HG02970 (cell line): Measurements from ENCODE around the gene RAC2.

Experiments used
- ATAC-seq: cut with Tn5 transposase; IDR thresholded peaks from one replicate; pipeline ENCODE4 v1.9.1; 2021; ENCODE audit warnings: mild to moderate bottlenecking, moderate library complexity, moderate number of reproducible peaks; ENCODE audit not compliant: unreplicated experiment, low FRiP score

Gene RAC2

GRCh38 chr22:37244114-37244921, at the start of gene RAC2:
Gene RAC2 (minus strand): TSS chr22:37244269. CDS start chr22:37244148, 121 bp downstream.
- ATAC-seq, result peak; percentile 34

DNA sequence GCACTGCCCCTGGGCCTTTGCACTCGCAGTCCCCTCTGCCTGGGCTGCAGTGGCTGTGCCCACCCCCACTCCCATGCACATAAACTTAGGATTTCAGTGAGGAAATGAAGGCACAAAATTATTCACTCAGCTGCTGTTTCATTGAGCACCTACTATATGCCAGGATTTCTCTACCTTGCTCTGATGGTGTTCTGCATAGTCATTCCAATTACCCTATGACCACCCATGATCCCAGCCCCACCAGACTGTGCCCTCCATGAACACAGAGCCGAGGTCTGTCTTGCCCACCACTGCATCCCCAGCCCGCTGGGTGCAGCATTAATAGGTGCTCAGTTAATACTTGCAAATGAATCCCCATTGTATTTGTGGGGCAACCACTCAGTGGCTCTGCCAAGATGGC, 49.1 kb upstream of the RAC2 start:
- ATAC-seq, result no peak

GRCh38 chr22:37292641-37293040, 48.6 kb upstream of the RAC2 start:
- no peak for ATAC-seq

DNA sequence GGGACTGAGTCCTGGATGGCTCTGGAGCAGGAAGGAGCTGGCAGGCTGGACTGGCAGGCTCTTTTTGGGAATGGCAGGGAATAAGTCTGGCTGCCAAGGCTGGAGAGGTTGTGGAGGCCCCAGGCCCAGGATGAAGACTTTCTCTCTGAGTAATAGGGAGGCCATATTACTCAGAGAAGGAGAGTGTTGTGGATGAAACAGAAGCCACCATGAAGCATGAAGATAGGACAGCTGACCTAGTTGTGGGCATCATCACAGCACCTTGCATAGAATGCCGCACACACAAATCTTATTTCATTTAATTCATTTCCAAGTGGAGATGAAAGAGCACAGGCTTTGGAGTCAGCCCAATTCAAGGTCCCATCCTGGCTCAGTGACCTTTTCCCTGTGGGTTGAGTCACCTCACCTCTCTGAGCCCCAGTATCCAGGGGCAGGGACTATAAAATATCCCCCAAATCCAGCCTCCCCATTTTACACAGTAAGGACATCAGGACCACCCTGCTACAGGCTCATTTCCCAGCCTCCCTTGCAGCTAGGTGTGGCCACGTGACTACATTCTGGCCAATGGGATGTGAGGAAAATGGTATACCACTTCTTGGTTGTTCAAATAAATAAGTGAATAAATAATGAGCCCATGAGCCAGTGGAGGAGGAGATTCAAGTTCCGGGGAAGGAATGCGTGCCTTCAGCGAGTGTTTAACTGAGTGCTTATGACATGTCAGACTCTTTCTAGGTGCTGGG, 47.7 kb upstream of the RAC2 start:
- ATAC-seq, result no peak

GRCh38 chr22:37290737-37291136, 46.7 kb upstream of the RAC2 start:
- no peak for ATAC-seq

GRCh38 chr22:37289156-37289735, 45.2 kb upstream of the RAC2 start:
- no peak for ATAC-seq

DNA sequence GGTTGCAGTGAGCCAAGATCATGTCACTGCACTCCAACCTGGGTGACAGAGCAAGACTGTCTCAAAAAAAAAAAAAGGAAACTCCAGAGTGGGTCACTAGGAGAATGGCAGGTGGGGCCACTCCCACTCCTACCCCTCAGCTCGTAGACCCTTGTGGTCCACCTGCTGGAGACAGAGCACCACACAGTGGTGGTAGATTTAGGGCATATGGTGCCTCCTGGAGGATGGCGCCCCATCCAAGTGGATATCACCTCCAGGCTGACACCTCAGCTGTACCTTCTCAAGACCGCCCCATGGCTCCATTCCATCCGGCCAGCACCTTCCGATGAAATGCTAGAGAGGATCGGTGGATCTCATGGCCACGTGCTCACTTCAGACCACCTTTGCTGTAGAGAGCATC, 44.5 kb upstream of the RAC2 start:
- ATAC-seq, result no peak

- ATAC-seq, result no peak
These were observed 43.5 kb upstream of the RAC2 start for GRCh38 chr22:37287550-37287951.

DNA sequence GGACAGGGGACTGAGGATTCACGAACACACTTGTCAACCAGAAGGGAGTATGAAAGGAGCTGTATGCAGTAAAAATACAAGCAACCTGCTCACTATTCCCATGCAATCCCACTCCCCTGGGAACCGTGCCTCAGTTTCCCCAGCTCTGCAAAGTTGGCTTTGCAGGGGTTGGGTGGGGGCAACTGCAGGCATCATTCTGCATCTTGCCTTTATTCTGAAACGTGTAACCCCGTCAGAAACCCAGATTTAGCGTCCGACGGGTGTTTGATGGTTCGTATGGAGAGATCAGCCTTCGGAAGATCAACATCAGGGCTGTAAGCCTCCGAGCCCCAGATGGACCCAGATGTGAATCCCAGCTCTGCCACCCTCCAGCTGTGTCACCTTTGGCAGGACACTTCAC, 41.9 kb upstream of the RAC2 start:
- ATAC-seq, result no peak

DNA sequence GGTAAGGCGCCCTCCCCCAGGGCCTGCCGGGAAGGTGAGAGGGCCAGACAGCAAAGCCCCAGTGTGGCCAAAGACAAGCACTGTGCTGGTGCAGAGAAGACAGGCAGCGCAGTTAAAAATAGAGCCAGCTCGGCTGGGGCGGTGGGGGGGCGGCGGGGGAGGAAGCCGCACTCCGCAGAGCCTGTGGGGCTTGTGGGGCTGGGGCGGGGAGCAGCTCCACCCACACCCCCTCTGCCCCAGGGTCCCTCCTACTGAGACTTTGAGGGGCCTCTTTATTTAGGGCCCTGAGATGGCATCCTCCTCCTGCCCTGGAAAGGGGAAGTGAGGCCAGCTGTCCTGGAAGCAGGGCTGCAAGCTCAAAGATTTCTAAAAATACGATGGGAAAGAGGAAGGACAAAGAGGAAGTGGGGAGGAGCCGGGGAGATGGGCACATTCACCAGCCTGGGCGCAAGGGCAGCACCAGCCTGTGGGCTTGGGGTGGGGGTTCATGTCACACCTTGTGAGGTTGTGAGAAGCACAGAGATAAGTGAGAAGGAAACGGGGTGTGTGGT, 40.8 kb upstream of the RAC2 start:
- ATAC-seq, result no peak

GRCh38 chr22:37284126-37284804, 40.2 kb upstream of the RAC2 start:
- ATAC-seq, result no peak

DNA sequence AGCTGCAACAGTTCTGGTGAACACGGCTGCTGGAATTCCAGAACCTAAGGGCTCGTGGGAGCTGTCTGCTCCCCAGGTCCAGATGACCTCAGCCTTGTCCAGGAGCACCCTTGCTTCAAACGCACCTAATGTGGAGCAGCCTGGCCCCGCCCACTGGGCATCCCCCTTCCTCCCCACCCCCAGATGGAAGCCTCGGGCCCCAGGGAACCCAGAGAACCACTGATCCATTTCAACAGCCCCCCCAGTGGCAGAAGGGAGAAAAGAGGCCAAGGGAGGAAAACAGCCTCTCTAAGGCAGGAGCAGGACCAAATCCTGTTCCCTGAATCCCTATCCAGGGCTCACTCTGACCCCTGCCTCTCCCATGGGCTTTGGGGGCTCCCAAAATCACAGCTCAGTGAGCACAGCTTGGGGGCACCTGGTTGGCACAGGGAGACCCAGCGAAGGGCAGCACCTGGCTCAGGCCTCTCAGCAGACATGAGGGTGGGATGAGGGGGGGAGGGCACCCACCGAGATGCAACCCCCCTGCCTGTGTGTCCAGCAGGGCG, 39.4 kb upstream of the RAC2 start:
- ATAC-seq, result no peak

- no peak for ATAC-seq
These were observed 38.3 kb upstream of the RAC2 start, which contains the start of gene CYTH4 for GRCh38 chr22:37282385-37282677. Gene CYTH4 (plus strand): TSS chr22:37282508. CDS start chr22:37282570, 62 bp downstream.

DNA sequence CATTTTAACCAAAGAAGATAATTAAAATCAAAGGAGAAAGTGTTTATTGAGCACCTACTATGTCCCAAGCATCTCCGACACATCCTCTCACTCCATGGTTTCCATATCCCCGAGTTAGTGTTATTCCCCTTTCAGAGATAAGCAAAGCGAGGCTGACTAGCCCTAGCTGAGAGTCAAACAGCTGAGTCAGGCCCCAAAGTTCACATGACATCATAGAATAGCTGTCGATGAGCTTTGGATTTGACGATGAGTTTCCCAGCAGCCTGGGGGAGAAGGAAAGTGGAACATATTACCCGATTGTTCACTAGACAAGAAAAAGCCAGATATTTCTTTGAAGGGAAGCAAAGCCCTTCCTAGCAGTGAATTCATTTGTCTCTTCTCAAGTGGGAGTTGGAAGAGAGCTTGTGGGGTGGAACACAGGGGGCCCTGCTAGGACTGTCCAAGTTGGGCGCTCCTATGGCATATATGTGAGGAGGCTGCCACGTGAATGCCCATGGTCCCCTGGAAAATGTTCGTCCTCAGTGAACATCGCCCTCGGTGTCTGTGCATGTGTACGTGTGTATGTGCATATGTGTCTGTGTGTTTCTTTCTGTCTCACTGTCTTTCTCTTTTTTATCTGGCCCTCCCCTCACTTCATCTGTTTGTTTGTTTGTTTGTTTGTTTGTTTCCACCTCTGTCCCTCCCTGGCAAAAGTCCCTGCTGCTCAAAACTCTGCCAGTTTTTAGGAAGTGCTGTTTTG, 37.7 kb upstream of the RAC2 start:
- no peak for ATAC-seq

GRCh38 chr22:37281195-37281594, 37.1 kb upstream of the RAC2 start:
- no peak for ATAC-seq

DNA sequence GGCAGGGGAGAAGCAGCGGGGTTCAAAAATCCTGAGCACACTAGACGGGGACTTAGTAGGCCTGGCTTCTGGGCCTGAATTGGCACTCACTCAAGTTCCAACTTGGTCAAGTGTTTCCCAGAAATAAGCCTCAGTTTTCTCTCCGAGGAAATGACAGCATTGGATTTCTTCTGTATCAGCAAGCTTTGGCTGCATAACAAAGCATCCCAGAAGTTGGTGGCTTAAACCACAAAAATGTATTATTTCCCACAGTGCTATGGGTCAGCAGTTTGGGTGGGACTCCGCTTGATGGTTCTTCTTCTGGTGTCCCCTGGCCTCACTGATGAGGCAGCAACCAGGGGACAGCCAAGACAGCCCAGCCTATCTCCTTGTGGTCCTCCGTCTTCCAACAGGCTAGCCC, 36.6 kb upstream of the RAC2 start:
- no peak for ATAC-seq

- ATAC-seq, result no peak
These were observed 35.5 kb upstream of the RAC2 start for GRCh38 chr22:37279331-37280181.

DNA sequence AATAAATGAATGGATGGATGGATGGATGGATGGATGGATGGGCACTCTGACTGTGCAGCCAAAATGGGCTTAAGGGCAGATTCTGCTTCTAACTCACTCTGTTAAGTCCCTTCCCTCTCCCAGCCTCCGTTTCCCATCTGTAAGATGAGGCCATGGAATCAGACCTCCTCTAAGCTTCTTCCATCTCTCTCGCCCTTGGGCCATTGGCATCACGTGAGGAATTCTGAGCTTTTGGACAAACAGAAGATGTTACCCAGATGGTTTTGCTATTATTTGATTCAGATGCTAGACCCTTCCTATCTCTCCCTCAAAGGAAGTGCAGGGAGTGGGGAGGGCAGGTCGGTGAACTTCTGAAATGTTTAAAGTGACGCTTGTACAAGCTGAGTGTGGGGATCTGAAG, 34.2 kb upstream of the RAC2 start:
- no peak for ATAC-seq

- ATAC-seq, result no peak
These were observed 33.3 kb upstream of the RAC2 start for GRCh38 chr22:37277384-37277783.
